Ascending aorta (tissue), 2 donors: ENCODE data around the gene TBC1D3E. TPM values are rescaled to one million over a fixed set of nuclear protein-coding genes. Genes with fewer than 3 reads are reported as not detected.
A peak's percentile ranks its signal among the peaks of the same experiment; 100 is the strongest.
"Not testable (repeated sequence)": the region's sequence is repeated elsewhere in the genome, so short reads cannot be mapped to it uniquely, and the experiment has no call there.

Experiments
- DNase-seq, 2 donors: peaks; one replicate each; pipeline ENCODE4 v3.0.0-alpha.2; 2019; ENCODE audit warnings: low spot score in 2 of 2
- H3K27ac ChIP-seq, 2 donors: fragments of 200-600 bp; sonication (generic); one replicate each; pipeline ENCODE4 v1.5.1; 2016 to 2017; ENCODE audit warnings: mild to moderate bottlenecking in 1 of 2
- H3K27me3 ChIP-seq: fragments of 200-600 bp; sonication (generic); one replicate; pipeline ENCODE4 v1.5.1; 2017
- H3K36me3 ChIP-seq, 2 donors: fragments of 200-600 bp; sonication (generic); one replicate each; pipeline ENCODE4 v1.5.1; 2016
- H3K4me1 ChIP-seq, 2 donors: fragments of 200-600 bp; sonication (generic); one replicate each; pipeline ENCODE4 v1.5.1; 2016 to 2017; ENCODE audit warnings: mild to moderate bottlenecking in 1 of 2
- H3K4me3 ChIP-seq, 2 donors: fragments of 200-600 bp; sonication (generic); one replicate each; pipeline ENCODE4 v1.5.1; 2016 to 2017; ENCODE audit warnings: mild to moderate bottlenecking in 1 of 2
- H3K9me3 ChIP-seq, 2 donors: fragments of 200-600 bp; sonication (generic); one replicate each; pipeline ENCODE4 v1.5.1; 2016
- intact Hi-C: fragments of 100-400 bp; cut with DNase I; formaldehyde crosslinking; loops from one replicate; pipeline ENCODE4 v1.15.1; 2023
- total RNA-seq: library from RNA; depleted of rRNA; stranded (reverse); fragments of >200 nt; gene quantifications from one replicate; pipeline ENCODE4 v1.1.0, GENCODE V29; 2016

Gene TBC1D3E
- not detected for total RNA-seq

GRCh38 chr17:38127651-38128050 lies at the start of gene TBC1D3E:
TBC1D3E (plus strand) TSS chr17:38127951; CDS start chr17:38129496, 1,545 bp downstream.
- H3K4me1 ChIP-seq, H3K36me3 ChIP-seq, H3K9me3 ChIP-seq, DNase-seq, H3K27ac ChIP-seq, intact Hi-C loops, H3K4me3 ChIP-seq, H3K27me3 ChIP-seq: not testable (repeated sequence)

- H3K36me3 ChIP-seq, H3K4me1 ChIP-seq, DNase-seq, H3K27ac ChIP-seq, H3K4me3 ChIP-seq, intact Hi-C loops, H3K9me3 ChIP-seq, H3K27me3 ChIP-seq: not testable (repeated sequence)
Measured at GRCh38 chr17:38087344-38087743, 40.4 kb upstream of the TBC1D3E start.

GRCh38 chr17:38088120-38088519 lies 39.6 kb upstream of the TBC1D3E start:
- H3K36me3 ChIP-seq, H3K27me3 ChIP-seq, H3K27ac ChIP-seq, H3K9me3 ChIP-seq, H3K4me1 ChIP-seq, intact Hi-C loops, H3K4me3 ChIP-seq: not testable (repeated sequence)
- peak in 1 of 2 donors; percentile 37 for DNase-seq

- H3K27me3 ChIP-seq, H3K4me3 ChIP-seq, intact Hi-C loops, H3K9me3 ChIP-seq, DNase-seq, H3K36me3 ChIP-seq, H3K4me1 ChIP-seq, H3K27ac ChIP-seq: not testable (repeated sequence)
Measured at GRCh38 chr17:38094059-38094694, 33.6 kb upstream of the TBC1D3E start.

GRCh38 chr17:38099262-38099661 lies 28.5 kb upstream of the TBC1D3E start:
- H3K4me1 ChIP-seq, H3K27me3 ChIP-seq, intact Hi-C loops, H3K9me3 ChIP-seq, H3K27ac ChIP-seq, DNase-seq, H3K4me3 ChIP-seq, H3K36me3 ChIP-seq: not testable (repeated sequence)

- intact Hi-C loops, H3K27me3 ChIP-seq, H3K36me3 ChIP-seq, DNase-seq, H3K27ac ChIP-seq, H3K4me3 ChIP-seq, H3K4me1 ChIP-seq, H3K9me3 ChIP-seq: not testable (repeated sequence)
Measured at GRCh38 chr17:38119829-38120228, 7.9 kb upstream of the TBC1D3E start.

- H3K36me3 ChIP-seq, DNase-seq, H3K27ac ChIP-seq, H3K9me3 ChIP-seq, H3K4me3 ChIP-seq, H3K4me1 ChIP-seq, intact Hi-C loops, H3K27me3 ChIP-seq: not testable (repeated sequence)
Measured at GRCh38 chr17:38134860-38135259, 7.1 kb downstream of the TBC1D3E start.

Other genes starting within 250 kb of the TBC1D3E start
- not detected for gene TBC1D3K, start 203.5 kb upstream of the TBC1D3E start, total RNA-seq
- gene TBC1D3L, start 138.9 kb upstream of the TBC1D3E start, total RNA-seq = 7.7 TPM
- gene TBC1D3D, start 124.0 kb upstream of the TBC1D3E start, total RNA-seq = not detected
- not detected for gene TBC1D3C, start 59.3 kb upstream of the TBC1D3E start, total RNA-seq
- gene TBC1D3, start 64.6 kb downstream of the TBC1D3E start, total RNA-seq = not detected
- gene MRPL45, start 169.2 kb downstream of the TBC1D3E start, total RNA-seq = 27.5 TPM
- gene GPR179, start 216.0 kb downstream of the TBC1D3E start, total RNA-seq = not detected
- gene SOCS7, start 223.9 kb downstream of the TBC1D3E start, total RNA-seq = 10.3 TPM